Liver (tissue), 9 donors: ENCODE results near the gene BMP7. TPM values are rescaled to one million over a fixed set of nuclear protein-coding genes. Genes with fewer than 3 reads are reported as not detected.

ENCODE experiments used
- DNase-seq: peaks from one replicate; pipeline ENCODE4 v3.0.0-alpha.2; 2017; ENCODE audit warnings: low spot score
- H3K27ac ChIP-seq, 2 donors: one replicate each; pipeline ENCODE4 v1.7.0; 2013; ENCODE audit warnings: inconsistent platforms in 2 of 2, low read length in 2 of 2, control low read depth in 1 of 2, low read depth in 1 of 2, mild to moderate bottlenecking in 1 of 2
- H3K27me3 ChIP-seq, 4 donors: one replicate each; pipeline versions ENCODE4 v1.6.1 to v1.7.0; 2013; ENCODE audit warnings: low read length in 3 of 4, inconsistent platforms in 1 of 4, mild to moderate bottlenecking in 1 of 4, moderate library complexity in 1 of 4; ENCODE audit not compliant: control insufficient read depth in 4 of 4, insufficient read depth in 4 of 4
- H3K36me3 ChIP-seq, 4 donors: one replicate each; pipeline versions ENCODE4 v1.6.1 to v1.7.0; 2013; ENCODE audit warnings: low read length in 3 of 4, mild to moderate bottlenecking in 3 of 4, low read depth in 1 of 4, moderate library complexity in 1 of 4; ENCODE audit not compliant: control insufficient read depth in 4 of 4, insufficient read depth in 3 of 4
- H3K4me1 ChIP-seq, 4 donors: one replicate each; pipeline versions ENCODE4 v1.6.1 to v1.7.0; 2013; ENCODE audit warnings: low read length in 3 of 4, mild to moderate bottlenecking in 3 of 4, moderate library complexity in 1 of 4; ENCODE audit not compliant: control insufficient read depth in 4 of 4, insufficient read depth in 4 of 4
- H3K4me3 ChIP-seq, 3 donors: one replicate each; pipeline versions ENCODE4 v1.6.1 to v1.7.0; 2013; ENCODE audit warnings: low read length in 3 of 3, control low read depth in 1 of 3, low read depth in 1 of 3, mild to moderate bottlenecking in 1 of 3
- H3K9ac ChIP-seq, 2 donors: one replicate each; pipeline ENCODE4 v1.7.0; 2013; ENCODE audit warnings: low read length in 2 of 2, mild to moderate bottlenecking in 2 of 2, moderate library complexity in 2 of 2, control low read depth in 1 of 2, low read depth in 1 of 2
- H3K9me3 ChIP-seq, 4 donors: one replicate each; pipeline versions ENCODE4 v1.6.1 to v1.7.0; 2013; ENCODE audit warnings: low read length in 3 of 4; ENCODE audit not compliant: control insufficient read depth in 4 of 4
- EGR1 ChIP-seq, 2 donors: IDR thresholded peaks; 2 replicates each; pipeline ENCODE4 v1.6.1; 2016 to 2018; ENCODE audit warnings: antibody characterized with exemption in 2 of 2, low read depth in 2 of 2
- FOXA1 ChIP-seq: IDR thresholded peaks from 2 replicates; pipeline ENCODE4 v1.6.1; 2016; ENCODE audit warnings: antibody characterized with exemption
- FOXA2 ChIP-seq: IDR thresholded peaks from 2 replicates; pipeline ENCODE4 v1.6.1; 2016; ENCODE audit warnings: antibody characterized with exemption
- GABPA ChIP-seq, 2 donors: IDR thresholded peaks in 1 of 2; conservative IDR thresholded peaks in 1 of 2; 2 replicates each; pipeline ENCODE4 v1.6.1; 2016; ENCODE audit warnings: antibody characterized with exemption in 2 of 2, mild to moderate bottlenecking in 1 of 2, moderate library complexity in 1 of 2
- HNF4A ChIP-seq, 2 donors: conservative IDR thresholded peaks; 2 replicates each; pipeline ENCODE4 v1.6.1; 2016; ENCODE audit warnings: antibody characterized with exemption in 2 of 2, mild to moderate bottlenecking in 2 of 2
- HNF4G ChIP-seq: IDR thresholded peaks from 2 replicates; pipeline ENCODE4 v1.6.1; 2016; ENCODE audit warnings: antibody characterized with exemption
- JUND ChIP-seq, 2 donors: IDR thresholded peaks; 2 replicates each; pipeline ENCODE4 v1.6.1; 2016; ENCODE audit warnings: antibody characterized with exemption in 2 of 2
- NR2F2 ChIP-seq: IDR thresholded peaks from 2 replicates; pipeline ENCODE4 v1.6.1; 2016; ENCODE audit warnings: antibody characterized with exemption
- RAD21 ChIP-seq, 2 donors: IDR thresholded peaks; 2 replicates each; pipeline ENCODE4 v1.6.1; 2016; ENCODE audit warnings: antibody characterized with exemption in 2 of 2, mild to moderate bottlenecking in 2 of 2
- RXRA ChIP-seq, 2 donors: IDR thresholded peaks; 2 replicates each; pipeline ENCODE4 v1.6.1; 2017 to 2018; ENCODE audit warnings: antibody characterized with exemption in 2 of 2, mild to moderate bottlenecking in 1 of 2
- SP1 ChIP-seq: IDR thresholded peaks from 2 replicates; pipeline ENCODE4 v1.6.1; 2018; ENCODE audit warnings: antibody characterized with exemption, mild to moderate bottlenecking
- TAF1 ChIP-seq: conservative IDR thresholded peaks from 2 replicates; pipeline ENCODE4 v1.6.1; 2016; ENCODE audit warnings: antibody characterized with exemption, mild to moderate bottlenecking
- YY1 ChIP-seq: IDR thresholded peaks from 2 replicates; pipeline ENCODE4 v1.6.1; 2016; ENCODE audit warnings: antibody characterized with exemption, mild to moderate bottlenecking
- WGBS: extraction: QIAGEN DNeasy Blood & Tissue Kit; methylation state at CpG from one replicate; pipeline ENCODE4 v1.1.7; 2013; 5-methylcytosine and 5-hydroxymethylcytosine counted together
- polyA plus RNA-seq, 2 donors: library from polyadenylated mRNA; stranded (reverse) in 1 of 2; unstranded in 1 of 2; fragments of 200-250 nt in 1 of 2; fragments of >200 nt in 1 of 2; fragmentation: Nextera tagmentation in 1 of 2; extraction: Ambion mirVana in 1 of 2; gene quantifications; one replicate each; pipeline versions ENCODE4 v1.2.1 to v1.2.3, GENCODE V29; 2013 to 2015
- total RNA-seq, 2 donors: library from RNA; depleted of rRNA; stranded (reverse); fragments of >200 nt; gene quantifications; one replicate each; pipeline ENCODE4 v1.2.3, GENCODE V29; 2014
- TF ChIP-seq, protein P1 (sequence below): IDR thresholded peaks from 2 replicates; pipeline ENCODE4 v1.6.1; 2016; ENCODE audit warnings: antibody characterized with exemption
- TF ChIP-seq, protein P2 (sequence below): fragments of 150-350 bp; IDR thresholded peaks from 2 replicates; pipeline ENCODE4 v1.5.1; 2017; ENCODE audit warnings: improper control_type of control experiment, low read depth, low read length; ENCODE audit not compliant: missing input control
- TF ChIP-seq, protein P3 (sequence below): IDR thresholded peaks from 2 replicates; pipeline ENCODE4 v1.6.1; 2016; ENCODE audit warnings: antibody characterized with exemption, mild to moderate bottlenecking
- TF ChIP-seq, protein P4 (sequence below): IDR thresholded peaks from 2 replicates; pipeline ENCODE4 v1.6.1; 2016; ENCODE audit warnings: antibody characterized with exemption
- TF ChIP-seq, protein P5 (sequence below): IDR thresholded peaks from 2 replicates; pipeline ENCODE4 v1.6.1; 2016; ENCODE audit warnings: antibody characterized with exemption
- donor health status: healthy.
- donor health status: healthy.
- donor health status: healthy.
- donor health status: healthy.
- donor health status: healthy.

The BMP7 gene
- total and polyA plus RNA-seq, 4 donors, result not detected

DNA sequence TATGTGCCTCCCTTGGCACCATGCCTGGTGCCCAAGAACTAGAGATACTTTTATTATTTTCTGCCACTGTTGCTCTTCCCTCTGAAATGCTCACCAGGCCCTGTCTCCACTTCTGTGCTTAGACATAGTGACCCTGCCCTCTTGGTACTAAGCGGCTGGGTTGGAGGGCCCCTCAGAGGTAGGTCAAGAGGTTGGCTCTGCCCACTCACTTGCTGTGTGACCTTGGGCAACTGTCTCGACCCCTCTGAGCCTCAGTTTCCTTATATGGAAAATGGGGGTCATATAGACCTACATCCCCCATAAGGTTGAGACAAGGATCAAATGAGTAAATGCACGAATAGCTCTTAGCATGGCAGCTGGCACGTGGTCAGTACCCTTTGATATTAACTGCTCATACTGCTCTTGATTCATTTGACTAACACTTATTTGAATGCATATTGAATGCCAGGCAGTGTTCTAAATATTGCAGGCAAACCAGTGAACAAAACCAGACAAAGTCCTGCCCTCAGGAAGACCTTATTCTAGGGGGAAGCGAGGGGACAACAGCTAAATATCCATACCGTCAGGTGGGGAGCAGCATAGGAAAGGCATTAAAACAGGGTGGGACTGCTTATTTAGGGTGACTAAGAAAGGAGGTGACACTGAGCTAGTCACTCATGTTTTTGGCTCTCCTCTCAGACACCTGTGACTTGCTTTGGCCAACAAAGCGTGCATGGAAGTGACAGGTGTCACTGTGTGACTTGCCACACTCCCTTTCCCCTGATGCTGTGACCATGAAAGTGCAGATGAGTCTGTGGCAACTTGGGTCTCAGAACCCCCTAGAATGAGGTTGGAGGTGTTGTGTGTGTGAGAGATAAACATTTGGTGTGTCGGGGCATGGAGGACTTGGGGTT lies 48.9 kb upstream of the BMP7 start:
- Histone ChIP-seq H3K4me1 (no peaks in the 10 kb centered on the region), H3K27me3 (no peaks in the 10 kb centered on the region), H3K9ac (no peak overlapping the region), H3K4me3 (no peak overlapping the region), H3K27ac (no peak overlapping the region), H3K36me3 (no peaks in the 10 kb centered on the region), H3K9me3 (no peaks in the 10 kb centered on the region)
- no peak for TF ChIP-seq HNF4A (conservative IDR thresholded peaks at IDR 0.05)
- TF ChIP-seq FOXA1, result no peak
- no peak for TF ChIP-seq JUND (IDR thresholded peaks at IDR 0.05)
- TF ChIP-seq NR2F2, result no peak
- no peak for TF ChIP-seq GABPA (IDR thresholded peaks at IDR 0.05 in 1 of 2, conservative IDR thresholded peaks at IDR 0.05 in 1 of 2)
- TF ChIP-seq, protein P1, sequence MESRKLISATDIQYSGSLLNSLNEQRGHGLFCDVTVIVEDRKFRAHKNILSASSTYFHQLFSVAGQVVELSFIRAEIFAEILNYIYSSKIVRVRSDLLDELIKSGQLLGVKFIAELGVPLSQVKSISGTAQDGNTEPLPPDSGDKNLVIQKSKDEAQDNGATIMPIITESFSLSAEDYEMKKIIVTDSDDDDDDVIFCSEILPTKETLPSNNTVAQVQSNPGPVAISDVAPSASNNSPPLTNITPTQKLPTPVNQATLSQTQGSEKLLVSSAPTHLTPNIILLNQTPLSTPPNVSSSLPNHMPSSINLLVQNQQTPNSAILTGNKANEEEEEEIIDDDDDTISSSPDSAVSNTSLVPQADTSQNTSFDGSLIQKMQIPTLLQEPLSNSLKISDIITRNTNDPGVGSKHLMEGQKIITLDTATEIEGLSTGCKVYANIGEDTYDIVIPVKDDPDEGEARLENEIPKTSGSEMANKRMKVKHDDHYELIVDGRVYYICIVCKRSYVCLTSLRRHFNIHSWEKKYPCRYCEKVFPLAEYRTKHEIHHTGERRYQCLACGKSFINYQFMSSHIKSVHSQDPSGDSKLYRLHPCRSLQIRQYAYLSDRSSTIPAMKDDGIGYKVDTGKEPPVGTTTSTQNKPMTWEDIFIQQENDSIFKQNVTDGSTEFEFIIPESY, result no peak
- TF ChIP-seq, protein P2, sequence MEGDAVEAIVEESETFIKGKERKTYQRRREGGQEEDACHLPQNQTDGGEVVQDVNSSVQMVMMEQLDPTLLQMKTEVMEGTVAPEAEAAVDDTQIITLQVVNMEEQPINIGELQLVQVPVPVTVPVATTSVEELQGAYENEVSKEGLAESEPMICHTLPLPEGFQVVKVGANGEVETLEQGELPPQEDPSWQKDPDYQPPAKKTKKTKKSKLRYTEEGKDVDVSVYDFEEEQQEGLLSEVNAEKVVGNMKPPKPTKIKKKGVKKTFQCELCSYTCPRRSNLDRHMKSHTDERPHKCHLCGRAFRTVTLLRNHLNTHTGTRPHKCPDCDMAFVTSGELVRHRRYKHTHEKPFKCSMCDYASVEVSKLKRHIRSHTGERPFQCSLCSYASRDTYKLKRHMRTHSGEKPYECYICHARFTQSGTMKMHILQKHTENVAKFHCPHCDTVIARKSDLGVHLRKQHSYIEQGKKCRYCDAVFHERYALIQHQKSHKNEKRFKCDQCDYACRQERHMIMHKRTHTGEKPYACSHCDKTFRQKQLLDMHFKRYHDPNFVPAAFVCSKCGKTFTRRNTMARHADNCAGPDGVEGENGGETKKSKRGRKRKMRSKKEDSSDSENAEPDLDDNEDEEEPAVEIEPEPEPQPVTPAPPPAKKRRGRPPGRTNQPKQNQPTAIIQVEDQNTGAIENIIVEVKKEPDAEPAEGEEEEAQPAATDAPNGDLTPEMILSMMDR, result no peak
- TF ChIP-seq, protein P3, sequence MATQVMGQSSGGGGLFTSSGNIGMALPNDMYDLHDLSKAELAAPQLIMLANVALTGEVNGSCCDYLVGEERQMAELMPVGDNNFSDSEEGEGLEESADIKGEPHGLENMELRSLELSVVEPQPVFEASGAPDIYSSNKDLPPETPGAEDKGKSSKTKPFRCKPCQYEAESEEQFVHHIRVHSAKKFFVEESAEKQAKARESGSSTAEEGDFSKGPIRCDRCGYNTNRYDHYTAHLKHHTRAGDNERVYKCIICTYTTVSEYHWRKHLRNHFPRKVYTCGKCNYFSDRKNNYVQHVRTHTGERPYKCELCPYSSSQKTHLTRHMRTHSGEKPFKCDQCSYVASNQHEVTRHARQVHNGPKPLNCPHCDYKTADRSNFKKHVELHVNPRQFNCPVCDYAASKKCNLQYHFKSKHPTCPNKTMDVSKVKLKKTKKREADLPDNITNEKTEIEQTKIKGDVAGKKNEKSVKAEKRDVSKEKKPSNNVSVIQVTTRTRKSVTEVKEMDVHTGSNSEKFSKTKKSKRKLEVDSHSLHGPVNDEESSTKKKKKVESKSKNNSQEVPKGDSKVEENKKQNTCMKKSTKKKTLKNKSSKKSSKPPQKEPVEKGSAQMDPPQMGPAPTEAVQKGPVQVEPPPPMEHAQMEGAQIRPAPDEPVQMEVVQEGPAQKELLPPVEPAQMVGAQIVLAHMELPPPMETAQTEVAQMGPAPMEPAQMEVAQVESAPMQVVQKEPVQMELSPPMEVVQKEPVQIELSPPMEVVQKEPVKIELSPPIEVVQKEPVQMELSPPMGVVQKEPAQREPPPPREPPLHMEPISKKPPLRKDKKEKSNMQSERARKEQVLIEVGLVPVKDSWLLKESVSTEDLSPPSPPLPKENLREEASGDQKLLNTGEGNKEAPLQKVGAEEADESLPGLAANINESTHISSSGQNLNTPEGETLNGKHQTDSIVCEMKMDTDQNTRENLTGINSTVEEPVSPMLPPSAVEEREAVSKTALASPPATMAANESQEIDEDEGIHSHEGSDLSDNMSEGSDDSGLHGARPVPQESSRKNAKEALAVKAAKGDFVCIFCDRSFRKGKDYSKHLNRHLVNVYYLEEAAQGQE, result no peak
- TF ChIP-seq, protein P4, sequence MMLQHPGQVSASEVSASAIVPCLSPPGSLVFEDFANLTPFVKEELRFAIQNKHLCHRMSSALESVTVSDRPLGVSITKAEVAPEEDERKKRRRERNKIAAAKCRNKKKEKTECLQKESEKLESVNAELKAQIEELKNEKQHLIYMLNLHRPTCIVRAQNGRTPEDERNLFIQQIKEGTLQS, result no peak
- no peak for TF ChIP-seq FOXA2
- TF ChIP-seq HNF4G, result no peak
- TF ChIP-seq, protein P5, sequence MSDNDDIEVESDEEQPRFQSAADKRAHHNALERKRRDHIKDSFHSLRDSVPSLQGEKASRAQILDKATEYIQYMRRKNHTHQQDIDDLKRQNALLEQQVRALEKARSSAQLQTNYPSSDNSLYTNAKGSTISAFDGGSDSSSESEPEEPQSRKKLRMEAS, result no peak
- TF ChIP-seq YY1, result no peak
- TF ChIP-seq RAD21 (IDR thresholded peaks at IDR 0.05), result no peak
- no peak for TF ChIP-seq SP1
- TF ChIP-seq RXRA (IDR thresholded peaks at IDR 0.05), result no peak
- TF ChIP-seq EGR1 (IDR thresholded peaks at IDR 0.05; ENCODE audit: low read depth in 2 of 2), result no peak
- TF ChIP-seq TAF1, result no peak
- no peak for DNase-seq
- WGBS, result 82% methylated on average over 8 of the region's 8 CpGs
